Esophagus squamous epithelium (tissue), 4 donors: ENCODE measurements around the gene INSM2.

Experiments
- POLR2A ChIP-seq, 4 donors: fragments of 450-650 bp; IDR thresholded peaks; one replicate each; pipeline ENCODE4 v1.6.1; 2017; ENCODE audit warnings: antibody characterized with exemption in 4 of 4, mild to moderate bottlenecking in 4 of 4, moderate library complexity in 3 of 4
- TF ChIP-seq, protein P1 (sequence below), 6 experiments: fragments of 450-650 bp in 4 of 6; fragments of 200-600 bp in 2 of 6; sonication (generic) in 2 of 6; IDR thresholded peaks; one replicate each; pipeline ENCODE4 v1.5.1; 2016 to 2019; ENCODE audit warnings: antibody characterized with exemption in 6 of 6, mild to moderate bottlenecking in 4 of 6, moderate library complexity in 4 of 6

DNA sequence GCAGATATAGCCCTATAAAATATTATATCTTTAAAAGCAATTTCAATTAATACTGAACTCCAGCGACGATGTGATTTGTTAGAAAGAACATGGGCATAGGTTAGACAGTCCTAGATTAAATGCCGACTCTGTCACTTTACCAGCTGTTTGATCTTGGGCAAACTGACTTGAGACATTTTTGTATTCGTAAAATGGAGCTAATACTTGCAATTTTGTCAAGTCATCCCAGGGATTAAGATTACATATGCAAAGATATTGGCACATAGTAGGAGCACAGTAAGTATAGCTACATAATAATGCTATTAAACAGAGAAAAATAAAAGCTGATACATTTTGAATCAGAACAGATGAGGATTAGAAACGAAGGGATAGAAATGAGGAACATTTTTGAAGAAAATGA lies 9.0 kb downstream of the INSM2 start:
- TF ChIP-seq POLR2A (IDR thresholded peaks at IDR 0.05): no peak
- TF ChIP-seq, protein P1, sequence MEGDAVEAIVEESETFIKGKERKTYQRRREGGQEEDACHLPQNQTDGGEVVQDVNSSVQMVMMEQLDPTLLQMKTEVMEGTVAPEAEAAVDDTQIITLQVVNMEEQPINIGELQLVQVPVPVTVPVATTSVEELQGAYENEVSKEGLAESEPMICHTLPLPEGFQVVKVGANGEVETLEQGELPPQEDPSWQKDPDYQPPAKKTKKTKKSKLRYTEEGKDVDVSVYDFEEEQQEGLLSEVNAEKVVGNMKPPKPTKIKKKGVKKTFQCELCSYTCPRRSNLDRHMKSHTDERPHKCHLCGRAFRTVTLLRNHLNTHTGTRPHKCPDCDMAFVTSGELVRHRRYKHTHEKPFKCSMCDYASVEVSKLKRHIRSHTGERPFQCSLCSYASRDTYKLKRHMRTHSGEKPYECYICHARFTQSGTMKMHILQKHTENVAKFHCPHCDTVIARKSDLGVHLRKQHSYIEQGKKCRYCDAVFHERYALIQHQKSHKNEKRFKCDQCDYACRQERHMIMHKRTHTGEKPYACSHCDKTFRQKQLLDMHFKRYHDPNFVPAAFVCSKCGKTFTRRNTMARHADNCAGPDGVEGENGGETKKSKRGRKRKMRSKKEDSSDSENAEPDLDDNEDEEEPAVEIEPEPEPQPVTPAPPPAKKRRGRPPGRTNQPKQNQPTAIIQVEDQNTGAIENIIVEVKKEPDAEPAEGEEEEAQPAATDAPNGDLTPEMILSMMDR (IDR thresholded peaks at IDR 0.05): no peak
